A673 (cell line): Measurements from ENCODE around the gene SPDYE4. TPM values are rescaled to one million over a fixed set of nuclear protein-coding genes. Genes with fewer than 3 reads are reported as not detected.

Source experiments
- BruUV-seq: library from RNA; stranded (reverse); fragments of 400-500 nt; replicated peaks from 2 replicates; lab custom pipeline; 2021; lab: Mats Ljungman, UMichigan
- CTCF ChIA-PET: fragments of 300-600 bp; sonication (Branson Sonifier 250); formaldehyde crosslinking; loops from one replicate; lab custom pipeline; 2022; ENCODE audit warnings: antibody characterized with exemption; lab: Charles Lee
- POLR2A ChIA-PET: fragments of 300-600 bp; sonication (Branson Sonifier 250); formaldehyde crosslinking; loops from one replicate; lab custom pipeline; 2022; ENCODE audit warnings: antibody characterized with exemption; ENCODE audit not compliant: low non-redundant PET; lab: Charles Lee
- DNase-seq: peaks from one replicate; pipeline ENCODE4 v3.0.0-alpha.2; 2015; ENCODE audit warnings: low spot score
- H3K27ac ChIP-seq: fragments of 200-600 bp; sonication (generic); 2 replicates; pipeline ENCODE4 v1.5.1; 2016; ENCODE audit warnings: mixed run types, low read depth, mild to moderate bottlenecking, mixed read lengths, antibody characterized with exemption, low read length; ENCODE audit not compliant: poor library complexity, severe bottlenecking
- H3K27me3 ChIP-seq: fragments of 200-600 bp; sonication (generic); replicated peaks from 2 replicates; pipeline ENCODE4 v1.6.1; 2017; ENCODE audit warnings: mixed run types, low read depth, mild to moderate bottlenecking, mixed read lengths, antibody characterized with exemption, low read length; ENCODE audit not compliant: insufficient read depth, poor library complexity
- H3K36me3 ChIP-seq: fragments of 200-600 bp; sonication (generic); 2 replicates; pipeline ENCODE4 v1.6.1; 2016; ENCODE audit warnings: mixed run types, mild to moderate bottlenecking, mixed read lengths, antibody characterized with exemption, low read length; ENCODE audit not compliant: insufficient read depth, poor library complexity, severe bottlenecking
- H3K4me1 ChIP-seq: fragments of 200-600 bp; sonication (generic); 2 replicates; pipeline ENCODE4 v1.6.1; 2017; ENCODE audit warnings: mixed run types, mild to moderate bottlenecking, mixed read lengths, antibody characterized with exemption, low read length; ENCODE audit not compliant: insufficient read depth, poor library complexity, severe bottlenecking
- H3K4me3 ChIP-seq: fragments of 200-600 bp; sonication (generic); 2 replicates; pipeline ENCODE4 v1.5.1; 2016; ENCODE audit warnings: low read depth, mixed run types, mild to moderate bottlenecking, mixed read lengths, low read length; ENCODE audit not compliant: poor library complexity, severe bottlenecking
- H3K9me3 ChIP-seq: fragments of 200-600 bp; sonication (generic); 2 replicates; pipeline ENCODE4 v1.6.1; 2016; ENCODE audit warnings: mixed run types, low read depth, mild to moderate bottlenecking, mixed read lengths, antibody characterized with exemption, low read length; ENCODE audit not compliant: poor library complexity, severe bottlenecking
- EZH2 ChIP-seq: fragments of 200-600 bp; sonication (generic); IDR thresholded peaks from 2 replicates; pipeline ENCODE4 v1.6.1; 2017; ENCODE audit warnings: borderline replicate concordance, low read depth, mild to moderate bottlenecking, mixed read lengths, antibody characterized with exemption, low read length; ENCODE audit not compliant: poor library complexity, severe bottlenecking
- intact Hi-C: fragments of 100-400 bp; cut with micrococcal nuclease; formaldehyde crosslinking; loops from one replicate; pipeline ENCODE4 v1.10.0; 2022; ENCODE audit not compliant: unreplicated experiment
- total RNA-seq: library from RNA; stranded (reverse); gene quantifications from 2 replicates; pipeline ENCODE4 v1.2.3, GENCODE V29; 2021
- TF ChIP-seq, protein P1 (sequence below): fragments of 300-800, 200-600 bp; sonication (generic); conservative IDR thresholded peaks from 2 replicates; pipeline ENCODE4 v1.5.1; 2017; ENCODE audit warnings: low read depth, mild to moderate bottlenecking, antibody characterized with exemption, low read length, moderate library complexity, mixed read lengths

The SPDYE4 gene
- total RNA-seq, 1 experiment from 2014 or later = not detected

DNA sequence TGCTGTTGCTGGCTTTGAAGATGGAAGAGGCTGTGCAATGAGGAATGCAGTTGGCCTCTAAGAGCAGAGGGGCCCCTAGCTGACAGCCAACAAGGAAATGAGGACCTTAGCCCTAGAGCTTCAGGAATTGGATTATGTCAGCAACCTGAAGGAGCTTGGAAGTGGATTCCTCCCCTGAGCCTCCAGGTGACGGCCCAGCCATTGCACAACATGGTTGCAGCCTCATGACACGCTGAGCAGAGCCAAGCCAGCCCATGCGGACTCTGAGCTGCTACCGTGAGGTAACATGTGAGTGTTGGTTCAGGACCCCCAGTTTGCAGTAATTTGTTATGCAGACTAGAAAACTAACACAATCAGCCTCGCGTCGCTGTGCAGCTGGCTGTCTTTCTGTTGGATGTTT lies 33.9 kb downstream of the SPDYE4 start:
- BruUV-seq = no TSS peak
- TF ChIP-seq EZH2 = no peak
- TF ChIP-seq, protein P1, sequence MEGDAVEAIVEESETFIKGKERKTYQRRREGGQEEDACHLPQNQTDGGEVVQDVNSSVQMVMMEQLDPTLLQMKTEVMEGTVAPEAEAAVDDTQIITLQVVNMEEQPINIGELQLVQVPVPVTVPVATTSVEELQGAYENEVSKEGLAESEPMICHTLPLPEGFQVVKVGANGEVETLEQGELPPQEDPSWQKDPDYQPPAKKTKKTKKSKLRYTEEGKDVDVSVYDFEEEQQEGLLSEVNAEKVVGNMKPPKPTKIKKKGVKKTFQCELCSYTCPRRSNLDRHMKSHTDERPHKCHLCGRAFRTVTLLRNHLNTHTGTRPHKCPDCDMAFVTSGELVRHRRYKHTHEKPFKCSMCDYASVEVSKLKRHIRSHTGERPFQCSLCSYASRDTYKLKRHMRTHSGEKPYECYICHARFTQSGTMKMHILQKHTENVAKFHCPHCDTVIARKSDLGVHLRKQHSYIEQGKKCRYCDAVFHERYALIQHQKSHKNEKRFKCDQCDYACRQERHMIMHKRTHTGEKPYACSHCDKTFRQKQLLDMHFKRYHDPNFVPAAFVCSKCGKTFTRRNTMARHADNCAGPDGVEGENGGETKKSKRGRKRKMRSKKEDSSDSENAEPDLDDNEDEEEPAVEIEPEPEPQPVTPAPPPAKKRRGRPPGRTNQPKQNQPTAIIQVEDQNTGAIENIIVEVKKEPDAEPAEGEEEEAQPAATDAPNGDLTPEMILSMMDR = no peak
- DNase-seq = no peak
- H3K4me1 ChIP-seq = no peaks in the 10 kb centered on the region
- POLR2A ChIA-PET = no interaction called here
- H3K27me3 ChIP-seq = no peaks in the 10 kb centered on the region
- CTCF ChIA-PET = no interaction called here
- intact Hi-C loops = no loop called here
- H3K9me3 ChIP-seq = no peaks in the 10 kb centered on the region
- H3K27ac ChIP-seq = no peak overlapping the region
- H3K36me3 ChIP-seq = no peaks in the 10 kb centered on the region
- H3K4me3 ChIP-seq = no peak overlapping the region

- intact Hi-C loops = no loop called here
- CTCF ChIA-PET = no interaction called here
These were observed 37.8 kb downstream of the SPDYE4 start for GRCh38 chr17:8720596-8720995.

DNA sequence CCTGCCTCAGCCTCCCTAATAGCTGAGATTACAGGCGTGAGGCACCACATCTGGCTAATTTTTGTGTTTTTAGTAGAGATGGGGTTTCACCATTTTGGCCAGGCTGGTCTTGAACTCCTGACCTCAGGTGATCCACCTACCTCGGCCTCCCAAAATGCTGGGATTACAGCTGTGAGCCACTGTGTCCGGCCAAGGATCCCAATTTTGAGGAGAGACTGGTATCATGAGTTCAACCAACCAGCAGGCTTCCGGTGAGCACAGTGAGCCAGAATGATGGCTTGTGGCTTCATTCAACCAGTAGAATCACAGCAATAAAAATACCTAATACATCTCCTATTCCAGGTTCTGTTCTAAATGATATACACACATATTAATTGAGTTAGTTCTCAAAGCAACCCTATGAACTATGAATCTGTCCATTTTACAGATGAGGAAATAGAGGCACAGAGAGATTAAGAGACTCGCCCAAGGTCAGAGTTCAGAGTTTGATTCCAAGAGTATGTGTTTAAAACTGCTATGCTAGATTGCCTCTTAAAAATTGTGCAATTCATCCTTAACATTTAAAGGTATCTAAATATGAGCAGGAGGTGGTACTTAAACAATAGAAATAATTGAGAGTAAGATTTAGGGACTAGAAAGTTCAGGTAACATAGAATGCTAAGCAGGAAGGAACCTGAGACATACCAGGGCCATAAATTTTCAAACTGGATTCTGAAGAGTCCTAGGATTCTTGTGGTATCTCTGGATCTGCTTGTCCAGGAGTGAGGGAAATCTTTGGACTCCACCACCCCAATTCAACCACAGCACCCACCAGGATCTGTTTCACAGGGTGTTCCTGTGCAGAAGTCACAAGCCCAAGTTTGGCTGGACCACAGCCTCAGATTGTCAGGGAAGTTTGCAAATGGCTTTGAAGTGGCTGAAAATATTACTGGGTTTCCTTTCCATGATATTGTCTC lies 38.8 kb downstream of the SPDYE4 start:
- intact Hi-C loops = no loop called here
- Histone ChIP-seq H3K36me3 (no peaks in the 10 kb centered on the region), H3K4me1 (no peaks in the 10 kb centered on the region), H3K27me3 (no peaks in the 10 kb centered on the region), H3K27ac (no peak overlapping the region), H3K4me3 (no peak overlapping the region), H3K9me3 (no peaks in the 10 kb centered on the region)
- TF ChIP-seq EZH2 = no peak
- TF ChIP-seq, protein P1 = no peak
- ChIA-PET POLR2A (no interaction called here), CTCF (no interaction called here)
- DNase-seq = no peak
- no TSS peak for BruUV-seq

More at GRCh38 chr17:8720596-8720995, 37.8 kb downstream of the SPDYE4 start:
- Histone ChIP-seq H3K4me1 (no peaks in the 10 kb centered on the region), H3K4me3 (no peak overlapping the region), H3K27me3 (no peaks in the 10 kb centered on the region), H3K9me3 (no peaks in the 10 kb centered on the region), H3K36me3 (no peaks in the 10 kb centered on the region), H3K27ac (no peak overlapping the region)
- DNase-seq = no peak
- TF ChIP-seq, protein P1 = no peak
- no peak for TF ChIP-seq EZH2
- POLR2A ChIA-PET = no interaction called here
- no TSS peak for BruUV-seq
